ENCODE results near the gene ALPL.
"Not testable (repeated sequence)": the region's sequence is repeated elsewhere in the genome, so short reads cannot be mapped to it uniquely, and the experiment has no call there.

Gene ALPL

GRCh38 chr1:21509351-21510112 lies at the start of gene ALPL:
ALPL (plus strand) TSS chr1:21509423; CDS start chr1:21554082, 44,659 bp downstream.
- DNase-seq: no peak

DNA sequence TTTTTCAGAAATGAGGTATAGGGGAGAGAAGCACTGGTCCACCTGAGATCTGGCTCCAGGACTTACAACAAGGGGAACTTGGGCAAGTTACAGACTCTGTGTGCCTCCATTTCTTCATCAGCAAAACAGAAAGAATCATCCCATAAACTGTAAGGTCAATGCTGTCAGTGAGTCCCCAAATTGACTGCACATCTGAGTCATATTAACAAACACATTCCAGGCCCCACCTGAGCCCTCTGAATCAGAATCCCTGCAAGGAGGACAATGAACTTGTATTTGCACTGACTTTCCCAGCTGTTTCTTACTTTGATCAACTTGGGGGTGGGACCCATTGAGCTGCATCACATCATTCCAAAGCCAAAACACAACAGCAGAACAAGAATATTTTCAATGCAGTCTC lies 44.1 kb upstream of the ALPL start:
- DNase-seq: not testable (repeated sequence)

GRCh38 chr1:21467946-21468345 lies 41.3 kb upstream of the ALPL start:
- not testable (repeated sequence) for DNase-seq

DNA sequence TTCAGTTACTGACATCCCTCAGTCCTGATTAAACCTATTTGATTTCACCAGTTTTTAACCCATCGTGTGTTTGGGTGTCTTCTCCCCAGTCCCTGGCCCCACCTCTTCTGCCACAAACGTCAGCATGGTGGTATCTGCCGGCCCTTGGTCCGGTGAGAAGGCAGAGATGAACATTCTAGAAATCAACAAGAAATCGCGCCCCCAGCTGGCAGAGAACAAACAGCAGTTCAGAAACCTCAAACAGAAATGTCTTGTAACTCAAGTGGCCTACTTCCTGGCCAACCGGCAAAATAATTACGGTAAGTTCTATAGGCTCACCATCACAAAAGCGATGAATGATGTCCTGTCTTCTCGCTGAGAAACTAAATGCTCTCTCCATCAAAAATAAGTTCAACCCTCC lies 40.6 kb upstream of the ALPL start:
- no peak for DNase-seq

GRCh38 chr1:21469581-21469980 lies 39.6 kb upstream of the ALPL start:
- DNase-seq: no peak

DNA sequence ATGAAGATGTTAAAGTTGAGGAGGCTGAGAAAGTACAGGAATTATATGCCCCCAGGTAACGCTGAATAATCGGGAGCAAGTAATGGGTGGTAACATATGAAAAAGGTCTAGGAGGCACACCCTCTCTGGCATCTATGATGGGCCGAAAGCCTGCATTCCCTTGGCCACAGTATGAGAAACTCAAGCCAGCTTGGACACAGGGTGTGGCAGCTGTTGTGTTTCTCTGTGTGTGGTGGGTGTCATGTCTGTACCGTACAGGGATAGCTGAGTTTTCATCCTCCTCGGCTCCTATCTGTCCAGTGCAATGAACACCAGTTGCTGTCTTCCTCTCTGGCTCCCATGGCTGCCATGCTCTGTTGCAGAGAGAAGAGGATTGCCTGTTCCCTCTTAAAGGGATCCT lies 36.4 kb upstream of the ALPL start:
- DNase-seq: no peak

DNA sequence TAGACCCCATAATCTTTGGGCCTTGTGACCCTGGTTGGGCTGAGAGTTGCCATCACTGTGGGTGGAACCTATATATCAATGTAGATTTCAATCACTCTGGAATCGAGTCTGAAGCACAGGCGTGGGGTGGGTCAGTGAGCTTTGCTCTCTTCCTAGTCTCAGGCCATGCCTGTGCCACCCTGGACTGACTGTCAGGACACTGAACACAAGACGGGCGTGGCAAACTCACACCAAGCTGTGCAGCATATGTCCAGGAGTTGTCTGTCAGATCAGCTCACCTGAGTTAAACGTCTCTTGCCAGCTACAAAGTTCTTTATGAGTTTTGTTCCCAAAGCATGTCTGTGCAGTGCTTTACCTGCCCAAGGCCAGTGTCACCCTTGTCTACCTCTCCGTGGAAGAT lies 30.9 kb upstream of the ALPL start:
- no peak for DNase-seq

DNA sequence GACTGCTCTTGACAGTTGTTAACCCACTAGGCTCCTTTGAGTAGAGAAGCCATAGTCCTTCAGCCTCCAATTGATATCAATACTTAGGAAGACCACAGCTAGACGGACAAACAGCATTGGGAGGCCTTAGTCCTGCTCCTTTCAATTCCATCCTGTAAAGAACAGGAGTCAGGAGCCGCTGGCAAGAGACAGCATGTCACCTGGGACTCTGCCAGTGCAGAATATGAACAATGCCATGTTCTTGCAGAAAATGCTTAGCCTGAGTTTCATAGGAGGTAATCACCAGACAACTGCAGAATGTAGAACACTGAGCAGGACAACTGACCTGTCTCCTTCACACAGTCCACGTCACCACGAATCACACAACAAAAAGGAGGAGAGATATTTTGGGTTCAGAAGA lies 25.3 kb upstream of the ALPL start:
- DNase-seq: not testable (repeated sequence)

- DNase-seq: no peak
Observed at GRCh38 chr1:21489146-21489545, 20.1 kb upstream of the ALPL start.

GRCh38 chr1:21490774-21491487 lies 18.3 kb upstream of the ALPL start:
- DNase-seq: no peak

DNA sequence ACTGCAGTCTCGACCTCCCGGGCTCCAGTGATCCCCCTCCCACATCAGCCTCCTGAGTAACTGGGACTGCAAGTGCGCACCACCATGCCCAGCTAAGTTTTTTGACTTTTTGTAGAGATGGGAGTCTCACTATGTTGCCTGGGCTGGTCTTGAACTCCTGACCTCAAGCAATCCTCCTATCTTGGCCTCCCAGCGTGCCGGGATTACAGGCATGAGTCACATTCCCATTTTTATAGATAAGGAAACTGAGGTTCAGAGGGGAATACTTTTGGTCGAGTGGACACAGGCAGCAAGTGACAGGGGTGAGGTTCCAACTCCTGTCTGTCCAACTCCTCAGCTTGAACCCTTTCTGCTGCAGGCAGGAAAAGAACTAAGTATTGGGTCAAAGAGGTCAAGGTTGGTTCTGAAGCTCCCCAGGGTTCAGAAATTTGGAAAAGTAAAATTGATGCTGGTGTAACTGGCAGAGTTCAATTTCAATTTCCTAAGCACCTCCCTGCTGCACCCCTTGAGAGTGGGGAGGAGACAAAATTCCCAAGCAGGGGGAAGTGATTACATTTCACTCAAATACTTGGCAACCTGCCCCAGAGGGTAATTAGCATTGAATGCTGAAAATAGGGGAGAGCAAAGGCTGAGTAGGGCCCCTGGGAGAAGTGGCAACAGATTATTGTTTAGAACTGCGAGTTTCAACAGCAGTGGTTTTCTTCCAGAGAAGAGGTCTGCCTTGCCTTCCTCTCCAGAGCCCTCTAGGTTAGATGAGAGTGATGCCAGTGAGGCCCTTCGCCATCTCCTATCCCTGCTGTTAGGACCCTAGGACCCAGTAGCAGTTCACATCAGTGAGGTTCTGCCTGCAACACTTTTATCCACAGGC lies 17.5 kb upstream of the ALPL start:
- DNase-seq: no peak

DNA sequence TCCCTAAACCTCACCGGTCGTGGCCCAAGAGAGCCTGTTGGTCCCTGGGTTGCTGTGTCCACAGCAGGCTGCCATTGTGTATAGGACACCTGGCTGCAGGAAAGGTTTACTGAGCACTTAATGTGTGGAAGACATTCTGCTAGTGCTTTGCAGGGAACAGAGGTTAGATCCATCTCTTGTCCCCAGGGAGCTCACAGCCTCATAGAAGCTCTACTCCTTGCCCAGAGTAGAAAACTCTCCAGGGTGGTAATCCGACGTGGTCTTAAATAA lies 16.9 kb upstream of the ALPL start:
- no peak for DNase-seq

DNA sequence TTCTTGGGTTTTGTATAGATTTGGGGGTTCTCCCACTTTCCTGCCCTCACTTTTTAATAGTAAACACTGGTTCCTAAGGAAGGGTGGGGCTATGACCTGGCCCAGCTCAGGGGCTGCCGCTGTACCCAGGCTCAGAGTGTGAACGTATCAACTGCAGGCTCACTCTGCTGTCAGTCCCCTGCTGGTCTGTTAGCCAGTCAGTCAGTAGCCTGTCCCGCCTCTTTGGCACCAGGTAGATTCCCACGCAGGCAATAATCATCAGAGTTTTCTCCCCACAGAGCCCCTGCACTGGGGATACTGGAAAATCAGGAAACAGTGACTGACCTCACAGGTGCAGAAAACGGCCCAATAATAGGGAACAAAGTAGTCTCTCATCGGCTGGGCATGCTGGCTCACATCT lies 15.0 kb upstream of the ALPL start:
- no peak for DNase-seq

GRCh38 chr1:21495225-21495820 lies 13.9 kb upstream of the ALPL start:
- no peak for DNase-seq

- DNase-seq: no peak
Observed at GRCh38 chr1:21496063-21496462, 13.2 kb upstream of the ALPL start.

GRCh38 chr1:21496886-21497285 lies 12.3 kb upstream of the ALPL start:
- DNase-seq: no peak

- no peak for DNase-seq
Observed at GRCh38 chr1:21497466-21498061, 11.7 kb upstream of the ALPL start.

- DNase-seq: no peak
Observed at GRCh38 chr1:21499283-21499950, 9.8 kb upstream of the ALPL start.

DNA sequence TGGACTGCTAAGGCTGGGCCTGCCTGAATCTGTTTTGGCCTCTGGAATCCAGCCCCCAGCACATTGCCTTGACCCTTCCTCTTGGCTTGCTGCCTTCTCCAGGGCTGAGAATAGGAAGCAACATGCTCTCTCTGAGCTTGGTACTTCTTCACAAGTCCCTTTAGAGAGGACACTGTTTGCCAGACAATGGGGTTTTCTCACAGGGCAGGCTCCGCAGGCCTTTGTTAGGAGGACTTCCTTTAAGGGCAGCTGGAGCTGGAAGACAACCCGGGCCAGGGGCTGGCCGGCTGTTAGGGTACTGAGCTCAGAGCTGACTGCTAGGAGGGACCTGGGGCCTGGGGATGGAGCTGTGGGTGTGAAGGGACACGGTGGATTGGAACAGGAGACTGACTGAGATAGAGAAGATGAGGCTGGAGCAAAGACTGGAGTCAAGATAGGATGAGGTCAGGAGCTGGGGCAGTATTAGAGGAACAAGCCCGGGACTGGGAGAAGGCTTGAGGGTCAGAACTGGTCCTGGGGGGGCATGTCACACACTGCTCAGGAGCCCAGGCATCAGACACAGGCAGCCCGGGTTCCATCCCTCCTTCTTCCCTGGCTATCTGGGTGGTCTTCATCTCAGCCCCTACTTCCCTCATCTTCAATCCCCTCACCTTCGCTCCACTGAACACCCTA lies 5.4 kb upstream of the ALPL start:
- no peak for DNase-seq

DNA sequence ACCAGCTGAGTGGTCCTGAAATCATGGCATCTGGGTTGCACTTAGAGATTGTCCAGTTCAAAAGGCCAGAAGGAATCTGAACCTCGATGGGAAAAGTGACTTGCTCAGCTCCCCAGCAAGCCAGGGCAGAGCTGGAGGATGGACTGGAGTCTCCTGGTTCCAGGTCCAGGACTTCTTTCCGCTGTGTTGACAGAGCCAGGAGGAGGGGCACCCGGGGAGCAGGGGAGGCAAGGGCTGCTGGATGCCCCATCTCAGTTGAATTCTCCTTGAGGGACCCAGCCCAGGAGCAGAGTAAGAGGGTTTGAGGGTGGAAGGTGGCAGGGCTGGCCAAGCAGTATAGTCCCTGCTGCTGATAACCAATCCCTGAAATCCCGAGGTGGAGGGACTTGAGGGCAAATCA lies 2.4 kb upstream of the ALPL start:
- DNase-seq: no peak

DNA sequence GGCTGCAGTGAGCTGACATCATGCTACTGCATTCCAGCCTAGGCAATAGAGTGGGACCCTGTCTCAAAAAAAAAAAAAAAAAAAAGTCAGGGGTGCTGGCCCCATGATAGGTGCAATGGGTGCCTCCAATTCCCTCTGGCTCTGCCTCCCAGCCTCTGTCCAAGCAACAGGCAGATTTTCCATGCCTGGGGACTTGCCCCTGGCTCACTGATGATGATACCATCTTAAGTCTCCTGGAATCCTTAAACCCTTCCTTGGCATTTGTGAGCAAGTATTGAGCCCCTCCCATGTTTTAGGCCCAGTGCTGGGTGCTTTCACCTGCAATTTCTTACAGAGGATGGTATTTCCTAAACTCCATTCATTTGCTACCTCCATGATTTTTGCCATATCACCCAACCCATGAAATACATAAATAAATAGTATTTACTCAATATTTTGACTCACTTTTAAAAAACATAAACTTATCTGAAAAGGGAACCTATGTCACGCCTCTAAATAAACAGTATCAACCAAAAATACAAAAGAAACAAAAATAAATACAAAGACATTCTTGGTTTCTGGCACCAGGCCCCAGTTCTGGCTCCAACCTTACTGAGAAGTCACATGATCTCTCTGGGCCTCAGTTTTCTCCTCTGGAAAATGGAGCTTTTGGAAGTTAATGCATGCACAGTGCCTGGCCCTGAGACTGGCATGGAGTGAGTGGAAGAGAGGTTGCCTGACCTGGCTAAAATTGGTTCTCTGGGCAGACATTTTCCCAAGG lies 1.5 kb upstream of the ALPL start:
- DNase-seq: no peak
